NCI-H1436 treated with DMSO at 0.1 percent for 48 hours (cell line): ENCODE data around the gene NEUROG2.
"Not testable (repeated sequence)": the region's sequence is repeated elsewhere in the genome, so short reads cannot be mapped to it uniquely, and the experiment has no call there.

Experiments
- DNase-seq: peaks from one replicate; lab custom pipeline; 2025; lab: John Stamatoyannopoulos, UW

Gene NEUROG2

DNA sequence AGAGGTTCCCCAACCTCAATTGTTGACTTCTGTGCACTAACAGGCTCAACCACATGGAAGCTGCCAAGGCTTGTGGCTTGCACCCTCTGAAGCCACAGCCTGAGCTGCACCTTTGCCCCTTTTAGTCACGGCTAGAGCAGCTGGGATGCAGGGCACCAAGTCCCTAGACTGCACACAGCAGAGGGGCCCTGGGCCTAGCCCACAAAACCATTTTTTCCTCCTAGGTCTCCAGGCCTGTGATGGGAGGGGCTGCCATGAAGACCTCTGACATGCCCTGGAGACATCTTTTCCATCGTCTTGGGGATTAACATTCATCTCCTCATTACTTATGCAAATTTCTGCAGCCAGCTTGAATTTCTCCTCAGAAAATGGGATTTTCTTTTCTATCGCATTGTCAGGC lies 25.2 kb downstream of the NEUROG2 start:
- DNase-seq, result not testable (repeated sequence)

GRCh38 chr4:112485930-112486329 lies 30.1 kb downstream of the NEUROG2 start:
- DNase-seq, result no peak

GRCh38 chr4:112473985-112474384 lies 42.0 kb downstream of the NEUROG2 start:
- no peak for DNase-seq

DNA sequence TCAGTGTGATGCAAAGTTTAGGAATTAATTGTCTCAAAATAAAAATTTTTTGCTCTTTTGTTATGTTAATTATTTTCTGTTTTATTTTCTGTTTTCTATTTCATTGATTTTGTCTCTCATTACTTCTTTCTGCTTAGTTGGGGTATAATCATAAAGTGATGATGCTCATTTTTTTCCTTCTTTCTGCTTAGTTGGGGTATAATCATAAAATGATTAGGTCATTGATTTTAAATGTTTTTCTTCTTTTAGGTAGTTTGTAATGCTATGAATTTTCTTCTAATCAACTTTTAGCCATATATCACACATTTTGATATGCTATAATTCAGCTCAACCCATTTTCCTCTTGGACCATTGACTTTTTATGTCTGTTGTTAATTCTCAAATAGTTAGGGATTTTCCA lies 43.7 kb downstream of the NEUROG2 start:
- no peak for DNase-seq
